NCI-H510A treated with DMSO at 0.1 percent for 48 hours (cell line): Measurements from ENCODE around the gene ARHGEF1.
"Not testable (repeated sequence)": the region's sequence is repeated elsewhere in the genome, so short reads cannot be mapped to it uniquely, and the experiment has no call there.

ENCODE experiments used
- DNase-seq: peaks from one replicate; lab custom pipeline; 2025; lab: John Stamatoyannopoulos, UW

ARHGEF1 gene

GRCh38 chr19:41862445-41862986, 20.5 kb upstream of the ARHGEF1 start:
- DNase-seq, result no peak

GRCh38 chr19:41863209-41863931, 19.6 kb upstream of the ARHGEF1 start:
- DNase-seq, result no peak

GRCh38 chr19:41864374-41864773, 18.6 kb upstream of the ARHGEF1 start:
- no peak for DNase-seq

- DNase-seq, result peak; percentile 21
These were observed 16.7 kb upstream of the ARHGEF1 start for GRCh38 chr19:41866284-41866683.

- DNase-seq, result peak; percentile 80
These were observed 14.6 kb upstream of the ARHGEF1 start for GRCh38 chr19:41868120-41868988.

GRCh38 chr19:41868989-41869300, 14.0 kb upstream of the ARHGEF1 start:
- DNase-seq, result no peak

- DNase-seq, result no peak
These were observed 13.5 kb upstream of the ARHGEF1 start for GRCh38 chr19:41869374-41869955.

- DNase-seq, result no peak
These were observed 12.5 kb upstream of the ARHGEF1 start for GRCh38 chr19:41870401-41870873.

- no peak for DNase-seq
These were observed 11.2 kb upstream of the ARHGEF1 start for GRCh38 chr19:41871573-41872383.

GRCh38 chr19:41872384-41872774, 10.6 kb upstream of the ARHGEF1 start:
- DNase-seq, result no peak

- DNase-seq, result peak; percentile 72
These were observed 10.0 kb upstream of the ARHGEF1 start for GRCh38 chr19:41872775-41873647.

GRCh38 chr19:41875973-41876372, 7.0 kb upstream of the ARHGEF1 start:
- not testable (repeated sequence) for DNase-seq

GRCh38 chr19:41876847-41877832, 5.8 kb upstream of the ARHGEF1 start, which contains the start of gene CD79A:
Gene CD79A, plus strand, starts transcription at chr19:41877279. Its CDS starts 26 bp downstream, at chr19:41877305.
- DNase-seq, result no peak

- no peak for DNase-seq
These were observed 4.8 kb upstream of the ARHGEF1 start for GRCh38 chr19:41877916-41878905.

- DNase-seq, result no peak
These were observed 3.9 kb upstream of the ARHGEF1 start for GRCh38 chr19:41879080-41879479.

GRCh38 chr19:41879670-41880328, 3.2 kb upstream of the ARHGEF1 start:
- DNase-seq, result no peak

GRCh38 chr19:41880329-41880708, 2.7 kb upstream of the ARHGEF1 start:
- no peak for DNase-seq

- DNase-seq, result no peak
These were observed 458 bp downstream of the ARHGEF1 start for GRCh38 chr19:41883463-41883820.
